NCI-H2227 (cell line): ENCODE results near the gene MSRB2.
"Not testable (repeated sequence)": the region's sequence is repeated elsewhere in the genome, so short reads cannot be mapped to it uniquely, and the experiment has no call there.

Experiments
- DNase-seq: peaks from one replicate; lab custom pipeline; 2025; ENCODE audit not compliant: unreplicated experiment; lab: John Stamatoyannopoulos, UW

Gene MSRB2

DNA sequence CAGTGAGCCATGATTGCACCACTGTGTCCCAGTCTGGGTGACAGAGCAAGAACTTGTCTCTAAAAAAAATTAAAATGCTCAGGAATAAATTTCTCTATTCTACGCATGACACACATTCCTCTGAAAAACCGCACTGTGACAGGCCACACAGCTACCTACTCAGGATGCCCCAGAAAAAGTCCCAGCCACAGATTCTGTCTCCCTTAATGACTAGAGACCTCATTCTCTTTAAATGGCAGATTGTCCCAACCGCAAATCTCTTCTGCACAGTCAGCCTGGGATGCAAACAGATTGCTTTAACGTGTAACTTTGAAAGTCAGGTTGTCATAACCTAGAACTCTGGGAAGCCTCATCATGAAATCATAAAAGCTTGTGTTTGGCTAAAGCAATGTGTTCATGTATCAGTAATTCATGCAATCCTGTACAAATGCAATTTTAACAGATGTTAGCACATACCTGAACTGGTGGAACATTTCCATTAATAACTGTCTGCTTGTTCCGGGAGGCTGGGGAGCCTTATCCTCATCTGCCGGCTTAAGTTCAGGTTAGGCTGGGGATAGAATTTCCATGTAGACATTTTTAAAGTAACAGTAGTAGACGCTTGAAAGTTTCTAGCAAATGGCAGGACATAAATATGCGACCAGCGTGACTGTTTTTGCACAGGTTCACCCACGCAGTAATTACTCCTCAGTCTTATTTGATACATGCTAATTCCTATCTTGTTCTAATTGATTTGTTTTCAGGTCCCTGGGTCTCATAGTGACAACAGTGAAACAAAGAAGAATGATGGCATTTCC is 26.2 kb upstream of the MSRB2 start:
- DNase-seq: no peak

GRCh38 chr10:23070092-23070912 is 25.1 kb upstream of the MSRB2 start:
- not testable (repeated sequence) for DNase-seq

DNA sequence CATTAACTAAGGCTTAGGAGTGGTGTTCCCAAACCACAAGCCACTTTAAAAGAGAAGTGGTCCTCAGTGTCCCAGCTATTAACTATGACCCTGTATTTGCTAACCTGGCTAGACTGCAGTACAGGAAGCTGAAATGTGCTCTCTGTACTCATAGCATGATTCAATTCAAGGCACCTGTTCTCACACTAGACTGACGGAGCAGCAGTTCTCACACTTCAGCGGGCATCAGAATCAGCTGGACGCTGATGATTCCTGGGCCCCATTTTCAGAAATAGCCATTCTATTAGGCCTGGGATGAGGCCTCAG is 24.5 kb upstream of the MSRB2 start:
- no peak for DNase-seq

GRCh38 chr10:23072593-23072992 is 22.8 kb upstream of the MSRB2 start:
- not testable (repeated sequence) for DNase-seq

GRCh38 chr10:23073527-23073926 is 21.9 kb upstream of the MSRB2 start:
- no peak for DNase-seq

DNA sequence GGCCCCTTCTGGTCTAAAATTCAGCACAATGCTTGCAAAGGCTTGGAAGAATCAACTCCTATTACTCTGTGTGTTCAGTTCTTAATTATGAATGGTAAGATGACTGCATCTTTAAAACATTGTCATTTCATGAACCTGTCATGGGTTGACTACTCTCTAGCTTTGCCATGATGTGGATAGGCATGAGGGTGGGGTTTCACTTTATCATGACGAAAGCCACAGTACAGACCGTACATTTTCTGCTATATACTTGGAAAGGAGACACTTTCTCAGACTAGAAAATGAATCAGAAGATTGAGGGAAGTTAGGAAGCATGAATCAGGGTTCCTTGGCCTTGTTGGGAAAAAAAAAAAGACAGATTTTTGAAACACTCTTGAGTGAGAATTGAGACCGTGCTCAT is 19.7 kb upstream of the MSRB2 start:
- no peak for DNase-seq

GRCh38 chr10:23078114-23078513 is 17.3 kb upstream of the MSRB2 start:
- DNase-seq: no peak

- DNase-seq: no peak
Observed at GRCh38 chr10:23079700-23080099, 15.7 kb upstream of the MSRB2 start.

DNA sequence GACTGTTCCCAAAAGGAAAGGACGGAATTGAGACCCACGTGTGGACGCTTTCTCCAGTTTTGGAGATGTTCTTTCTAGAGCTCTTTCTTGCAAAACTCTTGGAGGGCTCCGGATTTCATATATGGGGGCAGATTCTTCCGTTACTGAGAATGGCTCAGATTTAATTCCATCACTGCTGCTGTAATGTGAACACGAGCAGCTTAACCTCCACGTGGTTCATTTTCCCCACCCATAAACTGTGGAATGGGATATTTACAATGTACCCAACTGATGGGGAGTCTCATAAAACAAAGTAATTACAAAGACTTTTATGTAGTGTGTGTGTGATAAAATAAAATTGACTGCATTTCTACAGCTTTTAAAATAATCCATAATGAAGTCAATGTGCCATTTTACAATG is 15.1 kb upstream of the MSRB2 start:
- DNase-seq: no peak

- no peak for DNase-seq
Observed at GRCh38 chr10:23081221-23081750, 14.1 kb upstream of the MSRB2 start.

DNA sequence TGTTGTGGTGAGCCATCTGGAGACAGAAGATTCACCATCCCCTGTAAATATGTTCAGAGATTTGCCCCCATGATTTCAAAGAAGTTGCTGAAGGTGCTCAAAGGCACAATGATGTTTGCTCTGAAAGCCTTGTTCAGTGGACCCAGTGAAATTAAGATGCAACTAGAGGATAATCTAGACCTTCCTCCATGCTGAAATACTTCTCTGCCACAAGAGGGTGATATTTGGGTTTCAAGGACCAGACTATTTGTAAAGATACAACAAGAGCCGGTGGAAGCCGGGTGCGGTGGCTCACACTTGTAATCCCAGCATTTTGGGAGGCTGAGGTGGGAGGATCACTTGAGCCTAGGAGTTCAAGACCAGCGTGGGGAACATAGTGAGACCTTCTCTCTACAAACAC is 13.5 kb upstream of the MSRB2 start:
- DNase-seq: no peak

DNA sequence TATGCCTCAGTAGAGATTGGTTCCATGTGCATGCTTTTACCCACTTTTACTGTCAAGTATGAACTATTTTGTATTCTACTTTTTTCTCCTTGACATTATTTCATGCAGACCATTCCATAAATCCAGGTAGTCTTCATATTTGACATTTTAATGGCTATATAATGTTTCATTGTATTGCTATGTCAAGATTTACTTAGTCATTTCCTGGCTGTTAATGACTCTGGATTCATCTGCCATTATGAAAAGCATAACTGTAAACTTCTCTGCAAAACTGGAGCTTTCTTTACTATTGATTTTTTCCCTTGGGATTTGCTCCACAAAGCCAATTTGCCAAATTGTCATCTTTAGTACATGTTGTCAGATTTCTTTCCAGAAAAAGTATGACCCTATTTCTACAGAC is 6.8 kb upstream of the MSRB2 start:
- DNase-seq: no peak

DNA sequence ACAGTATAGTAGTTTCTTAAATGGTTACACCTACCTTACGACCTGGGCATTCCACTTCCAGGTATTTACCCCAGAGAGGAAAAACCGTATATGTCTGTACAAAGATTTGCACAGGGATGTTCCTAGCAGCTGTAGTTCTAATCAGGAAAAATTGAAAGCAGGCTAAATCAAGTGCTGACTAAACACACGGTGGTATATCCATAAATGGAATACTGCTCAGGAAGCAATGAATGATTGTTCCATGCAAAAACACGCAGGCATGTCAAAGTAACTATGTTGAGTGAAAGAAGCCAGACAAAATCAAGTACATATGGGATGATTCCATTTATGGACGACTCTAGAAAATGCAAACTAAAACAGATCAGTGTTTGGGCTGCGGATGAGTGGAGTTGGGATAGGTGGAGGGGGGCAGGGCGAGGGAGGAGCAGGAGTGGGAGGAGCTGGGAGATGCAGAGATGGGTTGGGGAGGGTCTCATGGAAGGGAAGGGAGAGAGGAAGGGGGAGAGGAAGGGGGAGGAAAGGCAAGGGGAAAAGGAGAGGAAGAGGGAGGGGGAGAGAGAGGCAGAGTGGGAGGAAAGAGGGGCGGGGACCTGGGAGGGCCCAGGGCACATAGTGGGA is 484 bp upstream of the MSRB2 start:
- no peak for DNase-seq

- DNase-seq: peak; percentile 24
Observed at GRCh38 chr10:23095966-23096801, 805 bp downstream of the MSRB2 start.

DNA sequence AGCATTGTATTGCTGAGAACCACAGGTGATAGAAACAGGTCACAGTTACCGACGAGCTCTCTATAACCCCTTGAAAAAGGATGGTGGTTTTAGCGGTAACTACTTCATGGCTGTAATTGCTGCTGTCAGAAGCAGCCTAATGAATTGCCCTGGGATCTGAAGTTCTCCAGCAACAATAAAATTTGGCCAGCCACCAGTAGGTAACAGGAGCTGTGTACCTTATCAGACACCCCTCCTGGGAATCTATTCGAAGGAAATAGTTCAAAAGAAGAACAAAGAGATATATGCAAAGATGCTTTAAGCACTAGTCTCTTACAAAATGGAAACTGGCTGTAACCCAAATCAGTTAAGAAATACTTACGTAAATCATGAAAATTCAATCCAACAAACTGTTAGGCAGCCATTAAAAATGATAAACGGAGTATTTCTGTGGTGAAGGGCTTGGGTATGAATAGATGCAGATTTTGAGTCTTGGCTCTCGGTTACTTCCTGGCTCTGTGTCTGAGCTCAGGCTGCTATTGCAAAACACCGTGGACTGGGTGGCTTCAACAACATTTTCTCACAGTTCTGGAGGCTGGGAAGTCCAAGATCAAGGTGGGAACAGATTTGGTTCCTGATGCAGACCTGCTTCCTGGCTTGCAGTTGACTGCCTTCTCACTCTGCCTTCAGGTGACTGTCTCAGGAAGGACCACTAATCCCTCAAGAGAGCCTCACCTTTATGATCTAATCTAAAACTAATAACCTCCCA is 1.6 kb downstream of the MSRB2 start:
- no peak for DNase-seq

- no peak for DNase-seq
Observed at GRCh38 chr10:23099079-23099478, 3.7 kb downstream of the MSRB2 start.

GRCh38 chr10:23099816-23100215 is 4.4 kb downstream of the MSRB2 start:
- DNase-seq: no peak

- DNase-seq: no peak
Observed at GRCh38 chr10:23100331-23101030, 5.1 kb downstream of the MSRB2 start.

- no peak for DNase-seq
Observed at GRCh38 chr10:23106331-23107072, 11.1 kb downstream of the MSRB2 start.
